Suprapubic skin (tissue), 4 donors: ENCODE data around the gene SMIM14.

Source experiments
- EP300 ChIP-seq: sonication (generic); formaldehyde crosslinking; IDR thresholded peaks from one replicate; pipeline ENCODE4 v1.6.1; 2017; ENCODE audit warnings: antibody characterized with exemption
- POLR2A ChIP-seq, 2 donors: fragments of 450-650 bp; IDR thresholded peaks; one replicate each; pipeline ENCODE4 v1.6.1; 2017; ENCODE audit warnings: antibody characterized with exemption in 2 of 2, mild to moderate bottlenecking in 2 of 2, moderate library complexity in 2 of 2
- POLR2AphosphoS5 ChIP-seq, 3 donors: sonication (generic); formaldehyde crosslinking; IDR thresholded peaks; one replicate each; pipeline ENCODE4 v1.6.1; 2017; ENCODE audit warnings: antibody characterized with exemption in 3 of 3
- TF ChIP-seq, protein P1 (sequence below), 2 donors: fragments of 200-600 bp in 1 of 2; fragments of 450-650 bp in 1 of 2; sonication (generic) in 1 of 2; IDR thresholded peaks; one replicate each; pipeline ENCODE4 v1.5.1; 2016 to 2019; ENCODE audit warnings: antibody characterized with exemption in 2 of 2, mild to moderate bottlenecking in 1 of 2, moderate library complexity in 1 of 2

DNA sequence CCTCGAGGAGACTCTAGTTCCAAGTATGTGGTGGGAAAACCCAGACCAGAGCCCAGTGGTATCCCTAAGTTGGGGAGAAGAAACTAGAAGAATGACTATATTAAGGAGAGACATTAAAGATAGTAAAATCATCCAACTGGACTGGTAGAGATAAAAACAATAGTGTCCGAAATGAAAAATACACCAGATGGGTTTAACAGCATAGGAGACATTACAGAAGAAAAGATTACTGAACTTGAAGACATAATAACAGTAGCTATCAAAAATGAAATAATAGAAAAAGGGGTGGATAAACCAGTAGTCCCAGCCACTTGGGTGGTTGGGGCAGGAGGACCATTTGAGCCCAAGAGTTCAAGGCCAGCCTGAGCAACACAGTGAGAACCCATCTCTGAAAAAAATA lies 31.9 kb downstream of the SMIM14 start:
- TF ChIP-seq POLR2AphosphoS5 (IDR thresholded peaks at IDR 0.05): no peak
- TF ChIP-seq, protein P1, sequence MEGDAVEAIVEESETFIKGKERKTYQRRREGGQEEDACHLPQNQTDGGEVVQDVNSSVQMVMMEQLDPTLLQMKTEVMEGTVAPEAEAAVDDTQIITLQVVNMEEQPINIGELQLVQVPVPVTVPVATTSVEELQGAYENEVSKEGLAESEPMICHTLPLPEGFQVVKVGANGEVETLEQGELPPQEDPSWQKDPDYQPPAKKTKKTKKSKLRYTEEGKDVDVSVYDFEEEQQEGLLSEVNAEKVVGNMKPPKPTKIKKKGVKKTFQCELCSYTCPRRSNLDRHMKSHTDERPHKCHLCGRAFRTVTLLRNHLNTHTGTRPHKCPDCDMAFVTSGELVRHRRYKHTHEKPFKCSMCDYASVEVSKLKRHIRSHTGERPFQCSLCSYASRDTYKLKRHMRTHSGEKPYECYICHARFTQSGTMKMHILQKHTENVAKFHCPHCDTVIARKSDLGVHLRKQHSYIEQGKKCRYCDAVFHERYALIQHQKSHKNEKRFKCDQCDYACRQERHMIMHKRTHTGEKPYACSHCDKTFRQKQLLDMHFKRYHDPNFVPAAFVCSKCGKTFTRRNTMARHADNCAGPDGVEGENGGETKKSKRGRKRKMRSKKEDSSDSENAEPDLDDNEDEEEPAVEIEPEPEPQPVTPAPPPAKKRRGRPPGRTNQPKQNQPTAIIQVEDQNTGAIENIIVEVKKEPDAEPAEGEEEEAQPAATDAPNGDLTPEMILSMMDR (IDR thresholded peaks at IDR 0.05): no peak
- no peak for TF ChIP-seq POLR2A (IDR thresholded peaks at IDR 0.05)
- no peak for TF ChIP-seq EP300
